Activated CD4-positive, alpha-beta T cell treated with anti-CD3 and anti-CD28 coated beads, Interleukin-2, amount 50 U/mL, for 24 hours (primary cell): Measurements from ENCODE around the gene EGFLAM.
"Not testable (repeated sequence)": the region's sequence is repeated elsewhere in the genome, so short reads cannot be mapped to it uniquely, and the experiment has no call there.

Source experiments
- DNase-seq, 2 donors: peaks; one replicate each; pipeline ENCODE4 v3.0.0-alpha.2; 2020; ENCODE audit warnings: low read depth in 1 of 2, low spot score in 1 of 2

EGFLAM gene

GRCh38 chr5:38323645-38324295, 65.4 kb downstream of the EGFLAM start:
- no peak for DNase-seq

- no peak for DNase-seq
These were observed 70.9 kb downstream of the EGFLAM start for GRCh38 chr5:38329132-38329715.

- no peak for DNase-seq
These were observed 71.8 kb downstream of the EGFLAM start for GRCh38 chr5:38330207-38330606.

GRCh38 chr5:38331831-38332230, 73.5 kb downstream of the EGFLAM start:
- no peak for DNase-seq

GRCh38 chr5:38333181-38333580, 74.8 kb downstream of the EGFLAM start:
- not testable (repeated sequence) for DNase-seq

- DNase-seq, result no peak
These were observed 80.1 kb downstream of the EGFLAM start for GRCh38 chr5:38338455-38338854.

GRCh38 chr5:38339446-38339845, 81.1 kb downstream of the EGFLAM start:
- DNase-seq, result no peak

- no peak for DNase-seq
These were observed 82.7 kb downstream of the EGFLAM start for GRCh38 chr5:38341056-38341455.

- DNase-seq, result no peak
These were observed 83.3 kb downstream of the EGFLAM start for GRCh38 chr5:38341641-38342040.

GRCh38 chr5:38342261-38342660, 83.9 kb downstream of the EGFLAM start:
- no peak for DNase-seq

GRCh38 chr5:38344891-38345290, 86.5 kb downstream of the EGFLAM start:
- DNase-seq, result no peak

- DNase-seq, result no peak
These were observed 88.2 kb downstream of the EGFLAM start for GRCh38 chr5:38346593-38346992.

GRCh38 chr5:38347040-38347763, 88.8 kb downstream of the EGFLAM start:
- DNase-seq, result no peak

GRCh38 chr5:38347896-38348295, 89.5 kb downstream of the EGFLAM start:
- no peak for DNase-seq

GRCh38 chr5:38360323-38361061, 102.1 kb downstream of the EGFLAM start:
- DNase-seq, result no peak

GRCh38 chr5:38362713-38363112, 104.4 kb downstream of the EGFLAM start:
- no peak for DNase-seq

GRCh38 chr5:38364825-38365224, 106.5 kb downstream of the EGFLAM start:
- DNase-seq, result no peak

GRCh38 chr5:38367410-38367809, 109.1 kb downstream of the EGFLAM start:
- no peak for DNase-seq

- DNase-seq, result no peak
These were observed 109.6 kb downstream of the EGFLAM start for GRCh38 chr5:38367966-38368365.

GRCh38 chr5:38369692-38370091, 111.3 kb downstream of the EGFLAM start:
- DNase-seq, result no peak

GRCh38 chr5:38370358-38371100, 112.2 kb downstream of the EGFLAM start:
- DNase-seq, result no peak
